Fibroblast of the aortic adventitia (primary cell): Measurements from ENCODE around the gene JADE3. TPM values are rescaled to one million over a fixed set of nuclear protein-coding genes. Genes with fewer than 3 reads are reported as not detected.

Experiments used
- DNase-seq: peaks from one replicate; pipeline ENCODE4 v3.0.0-alpha.2; 2010; ENCODE audit warnings: low read depth
- H3K4me3 ChIP-seq: 2 replicates; pipeline ENCODE4 v1.5.1; 2011; ENCODE audit warnings: low read depth, mild to moderate bottlenecking, control low read depth, low read length, moderate library complexity
- total RNA-seq: library from RNA; depleted of rRNA; stranded (reverse); fragments of >200 nt; gene quantifications from 2 replicates; pipeline ENCODE4 v1.2.3, GENCODE V29; 2012; ENCODE audit warnings: low replicate concordance
- TF ChIP-seq, protein P1 (sequence below): IDR thresholded peaks from 2 replicates; pipeline ENCODE4 v1.5.1; 2011; ENCODE audit warnings: mild to moderate bottlenecking, low read length, control low read depth, inconsistent platforms; ENCODE audit not compliant: insufficient read depth

Gene JADE3
- total RNA-seq = 3.9 and 5.9 TPM in 2 replicates

DNA sequence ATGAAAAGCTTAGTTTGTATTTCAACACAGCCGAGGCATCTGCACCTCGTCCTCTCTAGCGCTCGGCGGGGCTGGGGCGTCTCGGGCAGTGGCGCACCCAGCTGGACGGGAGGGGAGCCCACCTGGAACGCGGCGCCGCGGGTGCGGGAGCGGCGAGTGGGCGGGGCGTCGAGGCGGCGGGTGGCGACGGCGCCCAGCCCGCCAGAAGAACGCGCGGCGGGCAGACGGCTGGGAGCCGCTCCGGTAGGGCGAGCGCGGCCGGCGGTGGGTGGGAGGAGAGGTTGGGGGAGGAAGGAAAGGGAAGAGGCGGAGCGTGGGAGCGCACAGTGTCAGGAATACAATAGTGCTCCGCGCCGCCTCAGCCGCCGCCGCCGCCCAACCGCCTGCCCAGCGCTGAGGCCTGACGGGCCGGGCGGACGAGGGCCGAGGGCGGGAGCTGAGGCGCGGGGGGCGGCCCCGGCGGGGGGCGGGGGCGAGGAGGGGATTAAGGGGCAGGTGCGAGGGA lies at the start of gene JADE3:
Gene JADE3 (plus strand): TSS at position 324 of the 505 bp plus-strand sequence. CDS start 72,474 bp downstream, outside the sequence.
- TF ChIP-seq, protein P1, sequence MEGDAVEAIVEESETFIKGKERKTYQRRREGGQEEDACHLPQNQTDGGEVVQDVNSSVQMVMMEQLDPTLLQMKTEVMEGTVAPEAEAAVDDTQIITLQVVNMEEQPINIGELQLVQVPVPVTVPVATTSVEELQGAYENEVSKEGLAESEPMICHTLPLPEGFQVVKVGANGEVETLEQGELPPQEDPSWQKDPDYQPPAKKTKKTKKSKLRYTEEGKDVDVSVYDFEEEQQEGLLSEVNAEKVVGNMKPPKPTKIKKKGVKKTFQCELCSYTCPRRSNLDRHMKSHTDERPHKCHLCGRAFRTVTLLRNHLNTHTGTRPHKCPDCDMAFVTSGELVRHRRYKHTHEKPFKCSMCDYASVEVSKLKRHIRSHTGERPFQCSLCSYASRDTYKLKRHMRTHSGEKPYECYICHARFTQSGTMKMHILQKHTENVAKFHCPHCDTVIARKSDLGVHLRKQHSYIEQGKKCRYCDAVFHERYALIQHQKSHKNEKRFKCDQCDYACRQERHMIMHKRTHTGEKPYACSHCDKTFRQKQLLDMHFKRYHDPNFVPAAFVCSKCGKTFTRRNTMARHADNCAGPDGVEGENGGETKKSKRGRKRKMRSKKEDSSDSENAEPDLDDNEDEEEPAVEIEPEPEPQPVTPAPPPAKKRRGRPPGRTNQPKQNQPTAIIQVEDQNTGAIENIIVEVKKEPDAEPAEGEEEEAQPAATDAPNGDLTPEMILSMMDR = no peak
- DNase-seq = peak; percentile 63
- H3K4me3 ChIP-seq = peak within 1 kb of the TSS; percentile 69

DNA sequence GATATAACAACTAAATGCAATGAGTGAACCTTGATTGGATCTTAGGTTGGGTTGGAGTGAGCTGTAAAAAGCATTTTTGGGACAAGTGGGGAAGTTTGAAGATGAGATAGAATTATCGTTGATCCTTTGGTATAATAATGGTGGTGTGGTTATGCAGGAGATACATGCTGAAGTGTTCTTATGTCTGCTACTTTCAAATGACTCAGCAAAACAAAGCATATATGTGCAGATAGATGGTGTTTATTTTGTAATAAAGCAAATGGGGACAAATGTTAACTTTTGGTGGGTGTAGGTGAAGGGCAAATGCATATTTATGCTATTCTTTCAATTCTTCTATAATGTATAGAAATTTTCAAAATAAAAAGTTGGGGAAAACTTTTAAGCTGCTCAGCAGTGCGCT lies 49.1 kb upstream of the JADE3 start:
- DNase-seq = no peak
- TF ChIP-seq, protein P1 = no peak
- H3K4me3 ChIP-seq = no peak overlapping the region

DNA sequence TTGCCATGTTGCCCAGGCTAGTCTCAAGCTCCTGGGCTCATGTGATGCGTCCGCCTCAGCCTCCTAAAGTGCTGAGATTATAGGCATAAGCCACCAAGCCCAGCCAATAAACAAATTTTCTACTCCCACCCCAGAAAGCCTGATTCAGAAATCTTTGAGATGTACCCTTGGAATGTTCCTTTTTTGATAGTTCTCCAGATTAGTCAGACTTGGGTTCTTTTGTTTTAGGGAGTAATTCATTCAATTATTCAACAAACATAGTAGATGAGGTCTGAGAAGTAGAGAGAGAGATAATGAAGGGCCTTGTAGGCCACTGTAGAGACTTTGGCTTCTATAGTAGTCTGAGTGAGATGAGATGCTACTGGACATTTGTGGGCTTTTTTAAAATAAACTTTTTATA lies 47.6 kb upstream of the JADE3 start:
- peak; percentile 18 for DNase-seq
- H3K4me3 ChIP-seq = no peak overlapping the region
- TF ChIP-seq, protein P1 = no peak

DNA sequence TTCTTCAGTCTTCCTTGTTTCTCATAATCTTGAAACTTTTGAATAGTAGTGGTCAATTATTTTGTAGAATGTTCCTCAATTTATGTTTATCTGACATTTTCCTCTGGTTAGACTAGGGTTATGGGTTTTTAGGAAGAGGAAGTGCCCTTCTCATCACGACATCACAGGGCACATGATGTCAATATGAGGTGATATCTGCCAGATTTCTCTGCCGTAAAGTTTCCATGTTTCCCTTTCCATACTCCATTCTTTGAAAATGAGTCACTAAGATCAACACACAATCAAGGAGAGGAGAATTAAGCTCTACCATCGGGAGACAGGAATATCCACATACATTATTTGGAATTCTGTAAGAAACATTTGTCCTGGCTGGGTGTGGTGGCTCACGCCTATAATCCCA lies 46.9 kb upstream of the JADE3 start:
- TF ChIP-seq, protein P1 = no peak

DNA sequence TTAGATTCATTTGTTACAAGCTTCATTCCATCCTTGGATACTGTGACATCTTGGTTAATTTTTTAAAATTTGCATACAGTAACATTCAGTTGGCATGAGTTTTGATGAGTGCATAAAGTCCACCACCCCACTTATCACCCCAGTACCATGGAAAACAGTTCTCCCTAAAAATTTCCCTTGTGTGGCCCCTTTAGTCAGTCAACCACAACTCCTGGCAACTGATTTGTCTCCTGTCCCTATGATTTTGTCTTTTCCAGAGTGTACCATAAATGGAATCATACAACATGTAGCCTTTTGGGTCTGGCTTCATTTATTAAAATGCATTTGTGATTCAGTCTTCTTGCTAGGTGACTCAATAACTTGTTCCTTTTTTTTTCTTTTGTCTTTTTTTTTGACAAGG lies 45.5 kb upstream of the JADE3 start:
- no peak overlapping the region for H3K4me3 ChIP-seq
- TF ChIP-seq, protein P1 = no peak

More for the DNA sequence above, 46.9 kb upstream of the JADE3 start:
- H3K4me3 ChIP-seq = no peak overlapping the region
- DNase-seq = peak; percentile 56

DNA sequence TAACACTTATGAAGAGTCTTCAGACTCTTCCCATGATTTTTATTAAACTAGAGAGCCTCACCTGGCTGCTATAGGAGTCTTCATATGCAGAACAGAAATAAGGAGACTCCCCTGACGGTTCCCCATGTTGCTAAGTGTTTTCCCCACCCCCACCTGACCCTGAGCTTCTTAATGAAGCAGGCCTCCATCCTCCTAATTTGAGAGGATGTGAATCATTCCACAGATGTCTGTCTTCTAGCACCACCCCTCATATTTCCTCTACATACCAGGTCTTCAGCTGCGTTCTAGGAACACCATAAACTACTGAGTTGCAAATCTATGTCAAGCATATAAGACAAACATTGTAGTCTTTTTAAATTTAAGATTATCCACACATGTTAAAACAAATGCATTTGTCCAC lies 38.5 kb upstream of the JADE3 start:
- no peak for DNase-seq
- H3K4me3 ChIP-seq = no peak overlapping the region

More for the DNA sequence above, 45.5 kb upstream of the JADE3 start:
- no peak for DNase-seq

More for the DNA sequence above, 38.5 kb upstream of the JADE3 start:
- TF ChIP-seq, protein P1 = no peak
